Measurements from ENCODE around the gene COL26A1.

GRCh38 chr7:101604331-101604933 is 241.8 kb downstream of the COL26A1 start:
- TF ChIP-seq CTCF (conservative IDR thresholded peaks at IDR 0.05; ENCODE audit: low read length) (no peak), EZH2phosphoT487 (IDR thresholded peaks at IDR 0.05; ENCODE audit: borderline replicate concordance, low read depth, low read length) (no peak)

All from OCI-LY7 (cell line).